Measurements from ENCODE around the gene CCDC73.

DNA sequence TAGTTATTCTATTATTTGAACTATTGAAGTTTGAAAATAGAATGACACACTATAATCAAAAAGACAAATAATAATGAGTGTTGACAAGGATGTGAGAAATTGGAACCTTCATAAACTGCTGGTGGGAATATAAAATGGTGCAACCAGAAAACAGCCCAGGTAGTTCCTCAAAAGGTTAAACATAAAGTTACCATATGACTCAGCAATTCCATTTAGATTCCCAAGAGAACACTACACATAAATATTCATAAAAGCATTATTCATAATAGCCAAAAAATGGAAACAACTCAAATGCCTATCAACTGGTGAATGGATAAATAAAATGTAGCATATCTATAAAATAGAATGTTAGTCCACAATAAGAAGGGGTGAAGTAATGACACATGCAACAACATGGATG, 21.7 kb downstream of the CCDC73 start:
- TF ChIP-seq, protein P1, sequence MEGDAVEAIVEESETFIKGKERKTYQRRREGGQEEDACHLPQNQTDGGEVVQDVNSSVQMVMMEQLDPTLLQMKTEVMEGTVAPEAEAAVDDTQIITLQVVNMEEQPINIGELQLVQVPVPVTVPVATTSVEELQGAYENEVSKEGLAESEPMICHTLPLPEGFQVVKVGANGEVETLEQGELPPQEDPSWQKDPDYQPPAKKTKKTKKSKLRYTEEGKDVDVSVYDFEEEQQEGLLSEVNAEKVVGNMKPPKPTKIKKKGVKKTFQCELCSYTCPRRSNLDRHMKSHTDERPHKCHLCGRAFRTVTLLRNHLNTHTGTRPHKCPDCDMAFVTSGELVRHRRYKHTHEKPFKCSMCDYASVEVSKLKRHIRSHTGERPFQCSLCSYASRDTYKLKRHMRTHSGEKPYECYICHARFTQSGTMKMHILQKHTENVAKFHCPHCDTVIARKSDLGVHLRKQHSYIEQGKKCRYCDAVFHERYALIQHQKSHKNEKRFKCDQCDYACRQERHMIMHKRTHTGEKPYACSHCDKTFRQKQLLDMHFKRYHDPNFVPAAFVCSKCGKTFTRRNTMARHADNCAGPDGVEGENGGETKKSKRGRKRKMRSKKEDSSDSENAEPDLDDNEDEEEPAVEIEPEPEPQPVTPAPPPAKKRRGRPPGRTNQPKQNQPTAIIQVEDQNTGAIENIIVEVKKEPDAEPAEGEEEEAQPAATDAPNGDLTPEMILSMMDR (IDR thresholded peaks at IDR 0.05 in 4 of 5, conservative IDR thresholded peaks at IDR 0.05 in 1 of 5), result no peak
- no peak for TF ChIP-seq POLR2A (IDR thresholded peaks at IDR 0.05)
